B cell (primary cell): ENCODE data around the gene JUND. TPM values are rescaled to one million over a fixed set of nuclear protein-coding genes. Genes with fewer than 3 reads are reported as not detected.

ENCODE experiments used
- ATAC-seq: fragments of 200-7000 bp; cut with Tn5 transposase; one replicate; pipeline ENCODE4 v1.10.0; 2021; ENCODE audit warnings: low read depth, mild to moderate bottlenecking, moderate number of reproducible peaks, moderate library complexity
- CTCF ChIA-PET: fragments of 350-600 bp; sonication (Branson Sonifier 250); formaldehyde crosslinking; loops from one replicate; lab custom pipeline; 2021; ENCODE audit warnings: antibody characterized with exemption, inconsistent platforms; lab: Charles Lee
- POLR2A ChIA-PET: fragments of 350-600 bp; sonication (Branson Sonifier 250); formaldehyde crosslinking; loops from one replicate; lab custom pipeline; 2021; ENCODE audit warnings: antibody characterized with exemption; lab: Charles Lee
- DNase-seq: peaks from one replicate; pipeline ENCODE4 v3.0.0; 2013
- H2AFZ ChIP-seq: 2 replicates; pipeline ENCODE4 v1.6.1; 2012; ENCODE audit warnings: mild to moderate bottlenecking, low read depth, low read length; ENCODE audit not compliant: insufficient read depth, poor library complexity, severe bottlenecking
- H3K27ac ChIP-seq, 2 donors: 1 replicate in 1 of 2; 2 replicates in 1 of 2; pipeline ENCODE4 v1.5.1; 2012 to 2013; ENCODE audit warnings: low read length in 2 of 2, mild to moderate bottlenecking in 2 of 2, moderate library complexity in 1 of 2
- H3K27me3 ChIP-seq, 4 experiments: fragments of 200-600 bp in 1 of 4; sonication (generic) in 1 of 4; replicated peaks in 1 of 4; 1 replicate in 2 of 4; 2 replicates in 2 of 4; pipeline versions ENCODE4 v1.6.1 to v1.7.0; 2013 to 2016; ENCODE audit warnings: low read length in 3 of 4, mild to moderate bottlenecking in 2 of 4, mixed read lengths in 1 of 4, moderate library complexity in 1 of 4; ENCODE audit not compliant: insufficient read depth in 4 of 4, control insufficient read depth in 3 of 4; ENCODE audit errors: control extremely low read depth in 1 of 4
- H3K36me3 ChIP-seq, 2 experiments: replicated peaks in 1 of 2; 1 replicate in 1 of 2; 2 replicates in 1 of 2; pipeline versions ENCODE4 v1.6.1 to v1.7.1; 2013; ENCODE audit warnings: low read length in 1 of 2; ENCODE audit not compliant: insufficient read depth in 2 of 2, control insufficient read depth in 1 of 2; ENCODE audit errors: control extremely low read depth in 1 of 2, extremely low read depth in 1 of 2
- H3K4me1 ChIP-seq, 2 donors: fragments of 200-600 bp in 1 of 2; sonication (generic) in 1 of 2; 1 replicate in 1 of 2; 2 replicates in 1 of 2; pipeline versions ENCODE4 v1.5.1 to v1.6.1; 2013 to 2017; ENCODE audit warnings: low read length in 2 of 2; ENCODE audit not compliant: control insufficient read depth in 2 of 2, insufficient read depth in 2 of 2
- H3K4me2 ChIP-seq: replicated peaks from 2 replicates; pipeline ENCODE3; 2012; ENCODE audit warnings: mild to moderate bottlenecking, low read depth, low read length; ENCODE audit not compliant: poor library complexity, severe bottlenecking
- H3K4me3 ChIP-seq, 5 experiments: fragments of 200-600 bp in 1 of 5; sonication (generic) in 1 of 5; 1 replicate in 3 of 5; 2 replicates in 2 of 5; pipeline versions ENCODE4 v1.5.1 to v1.7.0; 2011 to 2016; ENCODE audit warnings: low read length in 4 of 5, mild to moderate bottlenecking in 4 of 5, low read depth in 2 of 5, control low read depth in 1 of 5, moderate library complexity in 1 of 5; ENCODE audit not compliant: insufficient read depth in 1 of 5; ENCODE audit errors: control extremely low read depth in 1 of 5, extremely low read depth in 1 of 5
- H3K79me2 ChIP-seq: fragments of 200-600 bp; sonication (generic); one replicate; pipeline ENCODE4 v1.6.0; 2016; ENCODE audit warnings: low read length; ENCODE audit not compliant: control insufficient read depth, insufficient read depth
- H3K9ac ChIP-seq: fragments of 200-600 bp; sonication (generic); 2 replicates; pipeline ENCODE4 v1.6.1; 2017; ENCODE audit warnings: mild to moderate bottlenecking, low read length, moderate library complexity
- H3K9me3 ChIP-seq, 3 donors: one replicate each; pipeline versions ENCODE4 v1.6.1 to v1.7.1; 2013; ENCODE audit warnings: low read length in 2 of 3; ENCODE audit not compliant: control insufficient read depth in 2 of 3, insufficient read depth in 1 of 3; ENCODE audit errors: control extremely low read depth in 1 of 3
- H4K20me1 ChIP-seq: 2 replicates; pipeline ENCODE4 v1.6.0; 2012; ENCODE audit warnings: mild to moderate bottlenecking, low read length; ENCODE audit not compliant: insufficient read depth, control insufficient read depth, poor library complexity, severe bottlenecking
- H3K27ac Mint-ChIP-seq: one replicate; pipeline ENCODE4 v1.8.0; 2021; ENCODE audit warnings: mixed read lengths
- H3K27me3 Mint-ChIP-seq: one replicate; pipeline ENCODE4 v1.8.0; 2021; ENCODE audit warnings: mixed read lengths
- H3K4me1 Mint-ChIP-seq: one replicate; pipeline ENCODE4 v1.8.0; 2021; ENCODE audit warnings: mixed read lengths
- H3K4me3 Mint-ChIP-seq: one replicate; pipeline ENCODE4 v1.8.0; 2021; ENCODE audit warnings: mixed read lengths
- H3K9me3 Mint-ChIP-seq: one replicate; pipeline ENCODE4 v1.8.0; 2022; ENCODE audit warnings: mixed read lengths; ENCODE audit not compliant: insufficient read depth
- CTCF ChIP-seq: fragments of 200-600 bp; IDR thresholded peaks from one replicate; pipeline ENCODE4 v1.8.0; 2022; ENCODE audit warnings: antibody characterized with exemption, mild to moderate bottlenecking
- EZH2 ChIP-seq: IDR thresholded peaks from 2 replicates; pipeline ENCODE4 v1.6.1; 2012; ENCODE audit warnings: borderline replicate concordance, low read depth, mild to moderate bottlenecking, moderate library complexity, low read length; ENCODE audit not compliant: insufficient read depth, poor library complexity, severe bottlenecking
- WGBS: methylation state at CpG from one replicate; pipeline ENCODE4 v1.1.5; 2013; ENCODE audit warnings: missing lambda C conversion rate; ENCODE audit not compliant: insufficient coverage; 5-methylcytosine and 5-hydroxymethylcytosine counted together
- intact Hi-C: fragments of 100-400 bp; cut with micrococcal nuclease; formaldehyde crosslinking; loops from one replicate; pipeline ENCODE4 v1.10.0; 2022
- polyA plus RNA-seq: library from polyadenylated mRNA; depleted of rRNA; stranded (reverse); fragments of >200 nt; gene quantifications from 2 replicates; pipeline ENCODE4 v1.2.3, GENCODE V29; 2012
- total RNA-seq, 2 donors: library from RNA; stranded (reverse); fragments of 120-200 nt in 1 of 2; gene quantifications; 1 replicate in 1 of 2; 2 replicates in 1 of 2; pipeline versions ENCODE4 v1.2.3 to v1.2.4, GENCODE V29; 2013 to 2022

JUND gene
- total and polyA plus RNA-seq, 2 donors (not counting 1 experiment from before 2014, with no cell fraction given): 628 to 5,593 TPM

- no peaks in the 10 kb centered on the region for H3K27me3 Mint-ChIP-seq
- ChIA-PET POLR2A (no interaction called here), CTCF (interaction anchor here (1.4 to 1.8 kb wide), 3 partner anchors 9 to 16 kb away, joined by 5 to 9 read pairs (median 5); no protein-coding TSS in a partner anchor)
- Histone ChIP-seq H3K9me3 (no peaks in the 10 kb centered on the region), H3K27ac (no peak overlapping the region), H3K27me3 (no peaks in the 10 kb centered on the region), H3K36me3 (peaks cover 0 to 64% of the 10 kb centered on the region in 2 experiments), H3K4me1 (no peaks in the 10 kb centered on the region), H3K4me2 (no peak overlapping the region), H3K79me2 (peaks cover 80% of the 10 kb centered on the region), H4K20me1 (peaks cover 97% of the 10 kb centered on the region), H2AFZ (no peak overlapping the region), H3K4me3 (no peak overlapping the region), H3K9ac (no peak overlapping the region)
- H3K4me1 Mint-ChIP-seq: peaks cover 1% of the 10 kb centered on the region
- H3K9me3 Mint-ChIP-seq: no peaks in the 10 kb centered on the region
- no peak overlapping the region for H3K27ac Mint-ChIP-seq
- TF ChIP-seq EZH2 (no peak), CTCF (no peak)
- intact Hi-C loops: no loop called here
- H3K4me3 Mint-ChIP-seq: no peak overlapping the region
- peak; percentile 52 for DNase-seq
- no peak for ATAC-seq
- 90% methylated on average over 16 of the region's 16 CpGs for WGBS
These were observed 17.9 kb downstream of the JUND start for GRCh38 chr19:18263324-18264136.

GRCh38 chr19:18262917-18263316 is 18.5 kb downstream of the JUND start:
- no peak for DNase-seq

More at GRCh38 chr19:18262917-18263316, 18.5 kb downstream of the JUND start:
- ATAC-seq: no peak
- ChIA-PET POLR2A (interaction anchor here (0.5 to 1.3 kb wide), 2 partner anchors 58 to 174 kb away, joined by 3 to 4 read pairs; partner anchors contain the start of gene RAB3A), CTCF (interaction anchor here (0.6 to 1.8 kb wide), 5 partner anchors 8 to 149 kb away, joined by 3 to 9 read pairs (median 5); no protein-coding TSS in a partner anchor)
- Mint-ChIP-seq H3K4me3 (no peak overlapping the region), H3K27ac (no peak overlapping the region), H3K4me1 (peaks cover 1% of the 10 kb centered on the region), H3K27me3 (no peaks in the 10 kb centered on the region), H3K9me3 (no peaks in the 10 kb centered on the region)
- H3K27ac ChIP-seq: no peak overlapping the region
- intact Hi-C loops: no loop called here
- H3K4me1 ChIP-seq: no peaks in the 10 kb centered on the region
- no peak overlapping the region for H3K4me3 ChIP-seq
- no peak overlapping the region for H2AFZ ChIP-seq
- H3K9me3 ChIP-seq: no peaks in the 10 kb centered on the region
- no peaks in the 10 kb centered on the region for H3K27me3 ChIP-seq
- 96% methylated on average over 10 of the region's 10 CpGs for WGBS
- H4K20me1 ChIP-seq: peaks cover 93% of the 10 kb centered on the region
- TF ChIP-seq CTCF (no peak), EZH2 (no peak)
- H3K9ac ChIP-seq: no peak overlapping the region
- no peak overlapping the region for H3K4me2 ChIP-seq
- peaks cover 0 to 58% of the 10 kb centered on the region in 2 experiments for H3K36me3 ChIP-seq
- H3K79me2 ChIP-seq: peaks cover 75% of the 10 kb centered on the region
